Subcutaneous adipose tissue (tissue), 4 donors: Measurements from ENCODE around the gene IQCE. TPM values are rescaled to one million over a fixed set of nuclear protein-coding genes. Genes with fewer than 3 reads are reported as not detected.

Experiments
- CTCF ChIP-seq: fragments of 450-650 bp; IDR thresholded peaks from one replicate; pipeline ENCODE4 v1.5.1; 2016; ENCODE audit warnings: low read depth, mild to moderate bottlenecking, control low read depth, antibody characterized with exemption, moderate library complexity
- total RNA-seq, 4 donors: library from RNA; depleted of rRNA; stranded (reverse); fragments of >200 nt; gene quantifications; one replicate each; pipeline ENCODE4 v1.1.0, GENCODE V29; 2016

Gene IQCE
- total RNA-seq, 4 donors from 2014 or later, result 9.0 to 20.7 (median 12.6) TPM

- no peak for TF ChIP-seq CTCF
These were observed 47.1 kb downstream of the IQCE start for GRCh38 chr7:2605608-2606538.

- no peak for TF ChIP-seq CTCF
These were observed 47.8 kb downstream of the IQCE start for GRCh38 chr7:2606539-2606936.

GRCh38 chr7:2607122-2607922 lies 48.5 kb downstream of the IQCE start:
- TF ChIP-seq CTCF, result no peak

- no peak for TF ChIP-seq CTCF
These were observed 49.4 kb downstream of the IQCE start for GRCh38 chr7:2607923-2608904.

- no peak for TF ChIP-seq CTCF
These were observed 50.2 kb downstream of the IQCE start for GRCh38 chr7:2608921-2609411.

GRCh38 chr7:2610466-2610865 lies 51.7 kb downstream of the IQCE start:
- no peak for TF ChIP-seq CTCF
